Epithelial cell of proximal tubule (primary cell): ENCODE data around the gene FLNB. TPM values are rescaled to one million over a fixed set of nuclear protein-coding genes. Genes with fewer than 3 reads are reported as not detected.

Source experiments
- DNase-seq: peaks from one replicate; pipeline ENCODE4 v3.0.0-alpha.2; 2011; ENCODE audit warnings: low read depth
- H3K4me3 ChIP-seq: 2 replicates; pipeline ENCODE4 v1.5.1; 2011; ENCODE audit warnings: low read depth, mild to moderate bottlenecking, low read length
- CTCF ChIP-seq: conservative IDR thresholded peaks from 2 replicates; pipeline ENCODE4 v1.5.1; 2012; ENCODE audit warnings: low read depth, mild to moderate bottlenecking, low read length
- total RNA-seq: library from RNA; depleted of rRNA; stranded (reverse); fragments of >200 nt; gene quantifications from 2 replicates; pipeline ENCODE4 v1.2.3, GENCODE V29; 2015

The FLNB gene
- total RNA-seq, 1 donor from 2014 or later: 223 TPM

GRCh38 chr3:58202917-58203360, 194.7 kb downstream of the FLNB start:
- TF ChIP-seq CTCF: no peak
- no peak for DNase-seq
- H3K4me3 ChIP-seq: no peak overlapping the region

- DNase-seq: no peak
- H3K4me3 ChIP-seq: no peak overlapping the region
- no peak for TF ChIP-seq CTCF
Observed at GRCh38 chr3:58203541-58203940, 195.3 kb downstream of the FLNB start.

- no peak for TF ChIP-seq CTCF
- no peak for DNase-seq
Observed at GRCh38 chr3:58204720-58205119, 196.5 kb downstream of the FLNB start.

GRCh38 chr3:58205981-58206380, 197.8 kb downstream of the FLNB start:
- no peak for TF ChIP-seq CTCF
- no peak for DNase-seq
- no peak overlapping the region for H3K4me3 ChIP-seq

More at GRCh38 chr3:58204720-58205119, 196.5 kb downstream of the FLNB start:
- H3K4me3 ChIP-seq: no peak overlapping the region

- DNase-seq: no peak
- H3K4me3 ChIP-seq: no peak overlapping the region
- TF ChIP-seq CTCF: no peak
Observed at GRCh38 chr3:58206406-58207011, 198.3 kb downstream of the FLNB start.

GRCh38 chr3:58207954-58208353, 199.7 kb downstream of the FLNB start:
- no peak for DNase-seq
- H3K4me3 ChIP-seq: no peak overlapping the region
- TF ChIP-seq CTCF: no peak

GRCh38 chr3:58209933-58210332, 201.7 kb downstream of the FLNB start:
- DNase-seq: no peak
- no peak overlapping the region for H3K4me3 ChIP-seq
- TF ChIP-seq CTCF: no peak
